Liver (tissue), 9 donors: ENCODE results near the gene SUPT6H. TPM values are rescaled to one million over a fixed set of nuclear protein-coding genes. Genes with fewer than 3 reads are reported as not detected.

Source experiments
- DNase-seq: peaks from one replicate; pipeline ENCODE4 v3.0.0-alpha.2; 2017; ENCODE audit warnings: low spot score
- H3K27ac ChIP-seq, 2 donors: one replicate each; pipeline ENCODE4 v1.7.0; 2013; ENCODE audit warnings: inconsistent platforms in 2 of 2, low read length in 2 of 2, control low read depth in 1 of 2, low read depth in 1 of 2, mild to moderate bottlenecking in 1 of 2
- H3K27me3 ChIP-seq, 4 donors: one replicate each; pipeline versions ENCODE4 v1.6.1 to v1.7.0; 2013; ENCODE audit warnings: low read length in 3 of 4, inconsistent platforms in 1 of 4, mild to moderate bottlenecking in 1 of 4, moderate library complexity in 1 of 4; ENCODE audit not compliant: control insufficient read depth in 4 of 4, insufficient read depth in 4 of 4
- H3K36me3 ChIP-seq, 4 donors: one replicate each; pipeline versions ENCODE4 v1.6.1 to v1.7.0; 2013; ENCODE audit warnings: low read length in 3 of 4, mild to moderate bottlenecking in 3 of 4, low read depth in 1 of 4, moderate library complexity in 1 of 4; ENCODE audit not compliant: control insufficient read depth in 4 of 4, insufficient read depth in 3 of 4
- H3K4me1 ChIP-seq, 4 donors: one replicate each; pipeline versions ENCODE4 v1.6.1 to v1.7.0; 2013; ENCODE audit warnings: low read length in 3 of 4, mild to moderate bottlenecking in 3 of 4, moderate library complexity in 1 of 4; ENCODE audit not compliant: control insufficient read depth in 4 of 4, insufficient read depth in 4 of 4
- H3K4me3 ChIP-seq, 3 donors: one replicate each; pipeline versions ENCODE4 v1.6.1 to v1.7.0; 2013; ENCODE audit warnings: low read length in 3 of 3, control low read depth in 1 of 3, low read depth in 1 of 3, mild to moderate bottlenecking in 1 of 3
- H3K9ac ChIP-seq, 2 donors: one replicate each; pipeline ENCODE4 v1.7.0; 2013; ENCODE audit warnings: low read length in 2 of 2, mild to moderate bottlenecking in 2 of 2, moderate library complexity in 2 of 2, control low read depth in 1 of 2, low read depth in 1 of 2
- H3K9me3 ChIP-seq, 4 donors: one replicate each; pipeline versions ENCODE4 v1.6.1 to v1.7.0; 2013; ENCODE audit warnings: low read length in 3 of 4; ENCODE audit not compliant: control insufficient read depth in 4 of 4
- ATF3 ChIP-seq: IDR thresholded peaks from 2 replicates; pipeline ENCODE4 v1.6.1; 2016; ENCODE audit warnings: antibody characterized with exemption
- CTCF ChIP-seq: fragments of 150-350 bp; IDR thresholded peaks from 2 replicates; pipeline ENCODE4 v1.5.1; 2017; ENCODE audit warnings: improper control_type of control experiment, low read depth, low read length; ENCODE audit not compliant: missing input control
- EGR1 ChIP-seq, 2 donors: IDR thresholded peaks; 2 replicates each; pipeline ENCODE4 v1.6.1; 2016 to 2018; ENCODE audit warnings: antibody characterized with exemption in 2 of 2, low read depth in 2 of 2
- FOXA1 ChIP-seq: IDR thresholded peaks from 2 replicates; pipeline ENCODE4 v1.6.1; 2016; ENCODE audit warnings: antibody characterized with exemption
- FOXA2 ChIP-seq: IDR thresholded peaks from 2 replicates; pipeline ENCODE4 v1.6.1; 2016; ENCODE audit warnings: antibody characterized with exemption
- GABPA ChIP-seq, 2 donors: IDR thresholded peaks in 1 of 2; conservative IDR thresholded peaks in 1 of 2; 2 replicates each; pipeline ENCODE4 v1.6.1; 2016; ENCODE audit warnings: antibody characterized with exemption in 2 of 2, mild to moderate bottlenecking in 1 of 2, moderate library complexity in 1 of 2
- HNF4A ChIP-seq, 2 donors: conservative IDR thresholded peaks; 2 replicates each; pipeline ENCODE4 v1.6.1; 2016; ENCODE audit warnings: antibody characterized with exemption in 2 of 2, mild to moderate bottlenecking in 2 of 2
- HNF4G ChIP-seq: IDR thresholded peaks from 2 replicates; pipeline ENCODE4 v1.6.1; 2016; ENCODE audit warnings: antibody characterized with exemption
- JUND ChIP-seq, 2 donors: IDR thresholded peaks; 2 replicates each; pipeline ENCODE4 v1.6.1; 2016; ENCODE audit warnings: antibody characterized with exemption in 2 of 2
- MAX ChIP-seq: IDR thresholded peaks from 2 replicates; pipeline ENCODE4 v1.6.1; 2016; ENCODE audit warnings: antibody characterized with exemption
- NR2F2 ChIP-seq: IDR thresholded peaks from 2 replicates; pipeline ENCODE4 v1.6.1; 2016; ENCODE audit warnings: antibody characterized with exemption
- RAD21 ChIP-seq, 2 donors: IDR thresholded peaks; 2 replicates each; pipeline ENCODE4 v1.6.1; 2016; ENCODE audit warnings: antibody characterized with exemption in 2 of 2, mild to moderate bottlenecking in 2 of 2
- RXRA ChIP-seq, 2 donors: IDR thresholded peaks; 2 replicates each; pipeline ENCODE4 v1.6.1; 2017 to 2018; ENCODE audit warnings: antibody characterized with exemption in 2 of 2, mild to moderate bottlenecking in 1 of 2
- SP1 ChIP-seq: IDR thresholded peaks from 2 replicates; pipeline ENCODE4 v1.6.1; 2018; ENCODE audit warnings: antibody characterized with exemption, mild to moderate bottlenecking
- TAF1 ChIP-seq: conservative IDR thresholded peaks from 2 replicates; pipeline ENCODE4 v1.6.1; 2016; ENCODE audit warnings: antibody characterized with exemption, mild to moderate bottlenecking
- YY1 ChIP-seq: IDR thresholded peaks from 2 replicates; pipeline ENCODE4 v1.6.1; 2016; ENCODE audit warnings: antibody characterized with exemption, mild to moderate bottlenecking
- ZBTB33 ChIP-seq: IDR thresholded peaks from 2 replicates; pipeline ENCODE4 v1.6.1; 2016; ENCODE audit warnings: antibody characterized with exemption
- whole genome bisulfite sequencing: extraction: QIAGEN DNeasy Blood & Tissue Kit; methylation state at CpG from one replicate; pipeline ENCODE4 v1.1.7; 2013; 5-methylcytosine and 5-hydroxymethylcytosine counted together
- polyA plus RNA-seq, 2 donors: library from polyadenylated mRNA; stranded (reverse) in 1 of 2; unstranded in 1 of 2; fragments of 200-250 nt in 1 of 2; fragments of >200 nt in 1 of 2; fragmentation: Nextera tagmentation in 1 of 2; extraction: Ambion mirVana in 1 of 2; gene quantifications; one replicate each; pipeline versions ENCODE4 v1.2.1 to v1.2.3, GENCODE V29; 2013 to 2015
- total RNA-seq, 2 donors: library from RNA; depleted of rRNA; stranded (reverse); fragments of >200 nt; gene quantifications; one replicate each; pipeline ENCODE4 v1.2.3, GENCODE V29; 2014
- TF ChIP-seq, protein P1 (sequence below): IDR thresholded peaks from 2 replicates; pipeline ENCODE4 v1.6.1; 2016; ENCODE audit warnings: antibody characterized with exemption, mild to moderate bottlenecking
- donor health status: healthy.
- donor health status: healthy.
- donor health status: healthy.
- donor health status: healthy.
- donor health status: healthy.

The SUPT6H gene
- total and polyA plus RNA-seq, 4 donors, result 10.6 to 59.1 (median 30.3) TPM

- H3K9ac ChIP-seq, result no peak overlapping the region
- no peak overlapping the region for H3K27ac ChIP-seq
- TF ChIP-seq ZBTB33 (no peak), FOXA1 (no peak), YY1 (no peak), FOXA2 (no peak), HNF4A (conservative IDR thresholded peaks at IDR 0.05) (no peak), GABPA (IDR thresholded peaks at IDR 0.05 in 1 of 2, conservative IDR thresholded peaks at IDR 0.05 in 1 of 2) (no peak), CTCF (no peak), JUND (IDR thresholded peaks at IDR 0.05) (no peak), EGR1 (IDR thresholded peaks at IDR 0.05; ENCODE audit: low read depth in 2 of 2) (no peak), RXRA (IDR thresholded peaks at IDR 0.05) (no peak), HNF4G (no peak), NR2F2 (no peak), MAX (no peak), RAD21 (IDR thresholded peaks at IDR 0.05) (no peak), TAF1 (no peak), SP1 (no peak), ATF3 (no peak)
- TF ChIP-seq, protein P1, sequence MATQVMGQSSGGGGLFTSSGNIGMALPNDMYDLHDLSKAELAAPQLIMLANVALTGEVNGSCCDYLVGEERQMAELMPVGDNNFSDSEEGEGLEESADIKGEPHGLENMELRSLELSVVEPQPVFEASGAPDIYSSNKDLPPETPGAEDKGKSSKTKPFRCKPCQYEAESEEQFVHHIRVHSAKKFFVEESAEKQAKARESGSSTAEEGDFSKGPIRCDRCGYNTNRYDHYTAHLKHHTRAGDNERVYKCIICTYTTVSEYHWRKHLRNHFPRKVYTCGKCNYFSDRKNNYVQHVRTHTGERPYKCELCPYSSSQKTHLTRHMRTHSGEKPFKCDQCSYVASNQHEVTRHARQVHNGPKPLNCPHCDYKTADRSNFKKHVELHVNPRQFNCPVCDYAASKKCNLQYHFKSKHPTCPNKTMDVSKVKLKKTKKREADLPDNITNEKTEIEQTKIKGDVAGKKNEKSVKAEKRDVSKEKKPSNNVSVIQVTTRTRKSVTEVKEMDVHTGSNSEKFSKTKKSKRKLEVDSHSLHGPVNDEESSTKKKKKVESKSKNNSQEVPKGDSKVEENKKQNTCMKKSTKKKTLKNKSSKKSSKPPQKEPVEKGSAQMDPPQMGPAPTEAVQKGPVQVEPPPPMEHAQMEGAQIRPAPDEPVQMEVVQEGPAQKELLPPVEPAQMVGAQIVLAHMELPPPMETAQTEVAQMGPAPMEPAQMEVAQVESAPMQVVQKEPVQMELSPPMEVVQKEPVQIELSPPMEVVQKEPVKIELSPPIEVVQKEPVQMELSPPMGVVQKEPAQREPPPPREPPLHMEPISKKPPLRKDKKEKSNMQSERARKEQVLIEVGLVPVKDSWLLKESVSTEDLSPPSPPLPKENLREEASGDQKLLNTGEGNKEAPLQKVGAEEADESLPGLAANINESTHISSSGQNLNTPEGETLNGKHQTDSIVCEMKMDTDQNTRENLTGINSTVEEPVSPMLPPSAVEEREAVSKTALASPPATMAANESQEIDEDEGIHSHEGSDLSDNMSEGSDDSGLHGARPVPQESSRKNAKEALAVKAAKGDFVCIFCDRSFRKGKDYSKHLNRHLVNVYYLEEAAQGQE, result no peak
- H3K4me3 ChIP-seq, result no peak overlapping the region
- H3K4me1 ChIP-seq, result peaks cover 6 to 17% (median 11%) of the 10 kb centered on the region in 4 donors
- WGBS, result 92% methylated on average over 1 of the region's 1 CpG
- peaks cover 5 to 44% (median 25%) of the 10 kb centered on the region in 4 donors for H3K36me3 ChIP-seq
- no peaks in the 10 kb centered on the region for H3K27me3 ChIP-seq
- no peak for DNase-seq
- no peaks in the 10 kb centered on the region for H3K9me3 ChIP-seq
Measured at GRCh38 chr17:28667870-28668269, 5.9 kb downstream of the SUPT6H start.
